CD4-positive, alpha-beta T cell treated with Interleukin-4 for 4 hours (primary cell): Measurements from ENCODE around the gene DLK1.

Experiments used
- DNase-seq: peaks from one replicate; pipeline ENCODE4 v3.0.0-alpha.2; 2020

DLK1 gene

DNA sequence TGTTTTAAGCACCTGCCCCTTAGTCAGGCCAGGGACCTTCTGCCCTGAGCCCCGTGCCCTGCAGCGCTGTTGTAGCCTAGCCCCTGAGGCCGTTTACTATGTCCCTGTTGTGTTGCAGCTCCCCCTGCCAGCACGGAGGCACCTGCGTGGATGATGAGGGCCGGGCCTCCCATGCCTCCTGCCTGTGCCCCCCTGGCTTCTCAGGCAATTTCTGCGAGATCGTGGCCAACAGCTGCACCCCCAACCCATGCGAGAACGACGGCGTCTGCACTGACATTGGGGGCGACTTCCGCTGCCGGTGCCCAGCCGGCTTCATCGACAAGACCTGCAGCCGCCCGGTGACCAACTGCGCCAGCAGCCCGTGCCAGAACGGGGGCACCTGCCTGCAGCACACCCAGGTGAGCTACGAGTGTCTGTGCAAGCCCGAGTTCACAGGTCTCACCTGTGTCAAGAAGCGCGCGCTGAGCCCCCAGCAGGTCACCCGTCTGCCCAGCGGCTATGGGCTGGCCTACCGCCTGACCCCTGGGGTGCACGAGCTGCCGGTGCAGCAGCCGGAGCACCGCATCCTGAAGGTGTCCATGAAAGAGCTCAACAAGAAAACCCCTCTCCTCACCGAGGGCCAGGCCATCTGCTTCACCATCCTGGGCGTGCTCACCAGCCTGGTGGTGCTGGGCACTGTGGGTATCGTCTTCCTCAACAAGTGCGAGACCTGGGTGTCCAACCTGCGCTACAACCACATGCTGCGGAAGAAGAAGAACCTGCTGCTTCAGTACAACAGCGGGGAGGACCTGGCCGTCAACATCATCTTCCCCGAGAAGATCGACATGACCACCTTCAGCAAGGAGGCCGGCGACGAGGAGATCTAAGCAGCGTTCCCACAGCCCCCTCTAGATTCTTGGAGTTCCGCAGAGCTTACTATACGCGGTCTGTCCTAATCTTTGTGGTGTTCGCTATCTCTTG, 7.6 kb downstream of the DLK1 start:
- DNase-seq, result no peak

DNA sequence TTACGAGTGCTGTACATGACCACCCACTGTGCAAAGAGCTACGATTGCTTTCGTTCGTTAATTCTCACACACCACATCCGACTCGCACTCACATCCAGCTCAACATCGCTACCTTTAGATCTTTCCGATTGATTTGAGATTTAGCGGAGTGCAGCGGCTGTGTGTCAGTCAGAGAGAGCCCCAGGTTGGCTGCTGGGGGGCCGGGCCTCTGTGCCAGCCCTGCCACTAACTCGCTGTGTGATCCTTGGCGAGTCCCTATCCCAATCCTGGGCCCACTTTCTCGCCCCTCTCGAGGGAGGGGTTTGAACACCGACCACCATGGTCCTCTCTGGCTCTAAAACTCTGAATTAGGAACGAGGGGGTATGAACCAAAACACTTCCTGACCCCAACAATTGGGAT, 8.6 kb downstream of the DLK1 start:
- no peak for DNase-seq

DNA sequence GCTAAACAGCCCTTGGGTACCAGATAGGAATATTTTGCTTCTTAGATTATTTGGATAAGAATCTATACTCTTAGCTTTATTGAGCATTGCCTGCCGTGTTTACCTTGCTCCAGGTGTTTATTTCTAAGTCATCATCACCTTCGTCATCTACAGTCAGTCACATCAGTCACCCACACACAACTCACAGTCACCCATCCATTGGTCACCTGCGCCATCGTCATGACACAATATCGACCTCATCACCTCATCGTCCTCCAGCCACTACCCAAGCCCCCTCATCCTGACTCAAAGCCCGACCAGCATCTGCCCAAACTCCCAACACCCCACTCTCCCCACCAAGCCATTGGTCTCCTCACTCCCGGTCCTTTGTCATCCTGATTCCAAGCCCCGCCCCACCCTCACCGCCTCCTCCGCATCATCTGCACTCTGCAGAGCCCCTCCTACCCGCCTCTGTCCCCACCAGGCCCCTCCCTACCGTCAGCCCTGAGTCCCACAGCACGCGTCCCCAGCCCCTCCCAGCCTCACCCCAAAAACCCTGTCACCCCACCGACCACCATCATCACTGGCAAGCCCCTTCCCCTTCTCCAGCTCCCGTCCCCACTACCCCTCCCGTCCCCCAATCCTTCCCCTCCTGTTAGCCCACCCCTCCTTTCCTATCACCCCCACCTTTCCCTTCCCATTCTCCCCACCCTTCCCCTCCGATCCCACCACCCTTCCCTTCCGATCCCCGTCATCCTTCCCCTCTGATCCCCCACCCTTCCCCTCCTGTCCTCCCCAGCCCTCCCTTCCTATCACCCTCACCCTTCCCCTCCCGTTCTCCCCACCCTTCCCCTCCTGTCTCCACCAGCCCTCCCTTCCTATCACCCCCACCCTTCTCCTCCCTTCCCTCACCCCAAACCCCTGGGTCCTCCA, 9.8 kb downstream of the DLK1 start:
- DNase-seq, result no peak

DNA sequence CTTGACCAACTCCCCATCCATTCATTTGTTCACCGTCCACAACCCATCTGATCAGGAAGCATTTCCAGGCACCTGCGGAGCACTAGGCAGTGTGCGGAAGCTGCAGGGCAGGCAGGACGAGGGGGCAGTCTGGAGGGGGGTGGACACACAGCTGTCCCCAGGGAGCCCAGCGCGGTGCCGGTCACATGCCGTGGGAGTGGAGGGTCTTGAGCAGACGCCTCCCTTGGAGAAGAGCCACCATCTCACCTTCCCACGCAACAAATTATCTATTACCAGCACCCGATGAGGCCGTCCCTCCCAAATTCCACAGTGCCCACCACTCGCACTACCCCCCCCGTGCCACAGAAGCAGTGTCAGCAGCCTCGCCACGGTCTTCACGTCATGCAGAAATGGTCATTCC, 10.8 kb downstream of the DLK1 start:
- no peak for DNase-seq

DNA sequence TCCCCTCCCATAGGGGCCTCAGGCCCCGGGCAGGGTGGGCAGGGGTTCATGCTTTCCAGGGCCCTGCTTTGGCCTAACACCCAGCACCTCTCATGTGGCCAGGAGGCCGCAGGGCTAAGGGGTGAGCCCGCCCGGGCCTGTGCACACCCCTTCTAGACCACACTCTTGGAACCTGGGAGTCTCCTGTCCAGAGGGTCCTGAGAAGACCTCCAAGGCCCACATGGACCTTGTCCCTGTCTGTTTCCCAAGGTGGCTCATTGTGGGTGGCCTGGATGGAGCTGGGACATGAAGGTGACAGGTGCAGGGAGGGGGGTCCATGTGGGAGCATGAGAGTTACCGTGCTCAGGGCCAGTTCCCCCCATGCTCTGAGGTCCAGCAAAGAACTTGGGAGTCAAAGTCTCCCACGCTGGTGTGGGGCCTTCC, 11.6 kb downstream of the DLK1 start:
- no peak for DNase-seq

DNA sequence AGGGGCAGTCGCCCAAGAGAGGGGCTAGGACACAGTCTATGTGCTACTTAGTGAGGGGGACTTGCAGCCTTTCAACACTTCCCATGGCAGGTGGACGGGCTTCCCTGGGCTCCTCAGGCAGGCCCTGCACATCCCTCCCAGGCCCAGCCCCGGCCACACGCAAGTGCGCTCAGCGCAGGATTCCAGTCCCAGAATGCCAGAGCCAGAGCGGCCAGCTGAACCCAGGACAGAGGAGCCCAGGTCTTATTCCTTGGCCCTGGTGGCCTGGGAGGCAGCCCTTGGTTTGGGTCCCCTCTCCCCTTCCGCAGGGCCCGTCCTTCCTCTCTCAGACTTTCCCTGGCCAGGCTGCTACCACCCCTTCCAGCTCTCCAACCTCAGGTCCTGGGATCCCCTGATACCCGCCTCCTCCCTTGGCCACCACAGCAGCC, 12.0 kb downstream of the DLK1 start:
- no peak for DNase-seq

DNA sequence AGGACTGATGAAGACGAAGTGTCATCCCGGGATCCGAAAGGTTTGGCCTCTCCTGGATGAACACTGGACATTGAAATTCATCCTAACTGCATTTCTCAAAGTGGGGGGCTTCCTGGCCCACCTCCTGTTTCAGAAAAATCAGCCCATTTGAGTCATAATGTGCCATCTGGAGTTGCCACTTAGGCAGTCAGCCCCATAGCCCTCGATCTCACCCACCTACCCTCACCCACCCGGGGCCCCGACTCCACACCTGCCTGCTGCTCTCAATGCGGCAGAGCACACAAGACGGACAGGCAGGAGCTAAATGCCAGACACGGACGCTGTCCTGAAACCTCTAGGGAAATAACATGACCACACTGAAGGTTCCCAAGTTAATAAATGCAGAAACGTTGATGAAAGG, 12.6 kb downstream of the DLK1 start:
- DNase-seq, result no peak

DNA sequence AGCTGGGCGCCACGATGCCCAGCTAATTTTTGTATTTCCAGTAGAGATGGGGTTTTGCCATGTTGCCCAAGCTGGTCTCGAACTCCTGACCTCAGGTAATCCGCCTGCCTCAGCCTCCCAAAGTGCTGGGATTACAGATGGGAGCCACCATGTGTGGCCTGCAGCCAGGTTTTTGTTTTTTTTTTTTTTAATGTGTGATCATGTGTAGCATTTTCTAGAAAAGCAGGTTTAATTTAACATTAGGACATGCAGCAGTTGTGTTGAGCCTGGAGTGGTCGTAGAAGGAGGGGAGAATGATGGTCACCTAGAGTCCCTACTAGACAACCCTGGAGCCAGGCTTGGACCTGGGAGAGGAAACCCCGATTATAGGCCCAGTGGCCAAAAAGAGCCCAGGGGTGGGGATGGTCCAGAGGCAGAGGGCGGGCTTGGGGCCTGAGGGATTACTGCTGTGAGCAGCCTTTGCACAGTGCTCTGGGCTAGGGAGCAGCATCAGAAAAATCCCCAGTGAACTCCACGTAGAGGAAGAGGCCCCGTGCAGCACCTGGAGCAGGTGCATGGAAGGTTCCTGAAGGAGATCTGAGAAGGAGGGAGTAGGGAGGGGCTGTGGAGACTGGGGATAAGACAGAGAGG, 13.6 kb downstream of the DLK1 start:
- no peak for DNase-seq

DNA sequence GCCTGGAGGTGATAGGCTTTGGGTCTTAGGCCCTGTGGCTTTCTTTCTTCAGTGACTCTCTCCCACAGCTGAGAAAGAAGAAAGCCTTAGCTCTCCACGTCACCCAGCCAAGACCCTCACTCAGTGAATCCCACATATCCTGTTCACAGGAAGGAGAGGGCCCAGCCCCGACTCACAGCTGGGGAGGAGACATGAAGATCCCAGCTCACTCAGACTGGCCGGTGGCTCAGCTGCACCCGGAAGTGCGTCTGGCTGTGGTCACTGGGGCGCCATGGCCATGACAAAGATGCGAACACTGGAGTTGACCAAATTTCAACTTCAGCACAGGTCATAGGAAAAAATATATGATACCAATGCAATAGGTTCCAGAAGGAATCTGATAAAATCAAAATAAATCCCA, 14.2 kb downstream of the DLK1 start:
- no peak for DNase-seq

DNA sequence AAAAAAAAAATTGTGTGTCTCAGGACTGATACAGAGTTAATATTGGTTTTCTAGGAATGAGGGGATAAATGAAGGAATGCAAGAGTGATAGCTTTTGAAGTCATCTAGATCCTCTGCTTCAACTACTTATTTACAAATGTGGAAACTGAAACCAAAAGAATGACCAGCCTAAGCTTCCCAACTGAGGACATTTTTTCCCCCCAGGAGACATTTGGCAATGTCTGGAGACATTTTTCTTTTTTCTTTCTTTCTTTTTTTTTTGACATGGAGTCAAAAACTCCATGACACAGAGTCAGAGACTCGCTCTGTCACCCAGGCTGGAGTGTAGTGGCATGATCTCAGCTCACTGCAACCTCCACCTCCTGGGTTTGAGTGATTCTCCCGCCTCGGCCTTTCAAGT, 15.3 kb downstream of the DLK1 start:
- DNase-seq, result no peak

DNA sequence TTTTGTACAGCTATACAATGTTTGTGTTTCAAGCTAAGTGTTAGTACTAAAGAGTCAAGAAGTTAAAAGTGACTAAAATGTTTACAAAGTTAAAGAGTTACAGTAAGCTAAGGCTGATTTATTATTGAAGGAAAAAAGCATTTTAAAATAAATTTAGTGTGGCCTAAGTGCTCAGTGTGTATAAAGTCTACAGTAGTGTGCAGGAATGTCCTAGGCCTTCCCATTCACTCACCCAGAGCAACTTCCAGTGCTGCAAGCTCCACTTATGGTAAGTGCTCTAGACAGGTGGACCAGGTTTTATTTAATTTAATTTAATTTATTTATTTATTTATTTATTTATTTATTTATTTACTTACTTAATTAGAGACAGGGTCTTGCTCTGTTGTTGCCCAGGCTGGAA, 19.6 kb downstream of the DLK1 start:
- DNase-seq, result no peak

DNA sequence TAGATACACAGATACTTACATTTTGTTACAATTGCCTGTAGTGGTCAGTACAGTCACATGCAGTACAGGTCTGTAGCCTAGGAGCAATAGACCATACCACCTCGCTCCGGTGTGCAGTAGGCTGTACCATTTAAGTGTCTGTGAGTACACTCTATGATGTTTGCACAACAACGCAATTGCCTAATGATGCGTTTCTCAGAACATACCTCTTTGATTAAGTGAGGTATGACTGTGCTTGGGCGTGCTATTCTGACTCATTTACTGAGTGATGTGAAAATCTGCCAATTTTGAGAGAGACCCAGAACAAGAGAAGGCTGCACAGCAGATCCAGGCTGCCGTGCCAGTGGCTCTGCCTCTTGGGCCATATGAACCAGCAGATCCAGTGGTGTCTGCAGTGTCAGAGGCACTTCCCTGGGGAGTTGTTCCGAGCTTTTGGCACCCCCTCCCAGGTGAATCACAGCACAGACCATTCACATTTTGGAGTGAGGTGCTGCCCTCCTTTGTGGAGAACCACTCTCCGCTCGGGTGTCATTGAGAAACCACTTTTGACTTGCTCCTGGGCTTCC, 20.4 kb downstream of the DLK1 start:
- no peak for DNase-seq

DNA sequence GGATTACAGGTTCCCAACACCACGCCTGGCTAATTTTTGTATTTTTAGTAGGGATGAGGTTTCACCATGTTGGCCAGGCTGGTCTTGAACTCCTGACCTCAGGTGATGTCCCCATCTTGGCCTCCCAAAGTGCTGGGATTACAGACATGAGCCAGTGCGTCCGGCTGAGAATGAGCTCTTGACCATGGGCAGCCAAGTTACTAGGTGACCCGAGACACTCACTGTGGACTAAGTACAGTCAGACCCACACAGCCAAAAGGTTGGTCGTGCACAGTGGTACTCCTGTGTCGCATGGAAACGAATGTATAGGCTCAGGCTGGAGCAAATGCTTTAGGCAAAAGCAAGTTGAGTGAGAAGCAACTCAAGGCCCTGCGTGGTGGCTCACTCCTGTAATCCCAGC, 21.0 kb downstream of the DLK1 start:
- no peak for DNase-seq

DNA sequence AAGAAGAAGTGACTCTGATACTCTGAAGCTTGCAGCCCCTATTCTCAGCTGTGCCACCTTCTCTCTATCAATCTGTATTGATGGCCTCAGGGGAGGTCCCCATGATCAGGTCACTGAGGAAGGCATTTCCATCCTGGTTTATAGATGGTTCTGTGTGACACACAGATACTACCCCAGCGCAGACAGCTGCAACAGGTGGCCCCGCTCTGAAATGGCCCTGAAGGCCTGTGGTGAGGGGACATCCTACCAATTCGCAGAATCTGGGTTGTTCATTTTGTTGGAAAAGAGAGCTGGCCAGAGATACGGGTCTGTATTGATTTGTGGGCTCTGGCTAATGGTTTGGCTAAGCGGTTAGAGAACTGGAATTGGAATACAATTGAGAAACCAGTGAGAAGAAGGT, 21.7 kb downstream of the DLK1 start:
- no peak for DNase-seq

DNA sequence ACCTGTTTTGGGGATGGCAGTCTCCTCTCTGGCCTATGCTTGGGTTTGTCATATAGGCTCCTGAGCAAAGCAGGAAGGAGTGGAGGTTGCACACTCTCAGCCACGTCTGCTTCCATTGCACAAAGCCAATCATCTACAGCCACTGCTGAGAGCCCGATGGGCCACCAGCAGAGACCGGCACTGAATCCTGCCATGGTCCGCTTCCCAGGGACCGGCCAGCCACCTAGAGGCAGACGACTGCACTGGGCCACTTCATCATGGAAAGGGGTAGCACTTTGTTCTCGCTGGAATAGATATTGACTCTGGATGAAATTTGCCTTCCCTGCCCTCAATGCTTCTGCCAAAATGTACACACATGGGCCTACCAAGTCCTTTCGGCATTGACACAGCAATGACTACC, 22.3 kb downstream of the DLK1 start:
- DNase-seq, result no peak

DNA sequence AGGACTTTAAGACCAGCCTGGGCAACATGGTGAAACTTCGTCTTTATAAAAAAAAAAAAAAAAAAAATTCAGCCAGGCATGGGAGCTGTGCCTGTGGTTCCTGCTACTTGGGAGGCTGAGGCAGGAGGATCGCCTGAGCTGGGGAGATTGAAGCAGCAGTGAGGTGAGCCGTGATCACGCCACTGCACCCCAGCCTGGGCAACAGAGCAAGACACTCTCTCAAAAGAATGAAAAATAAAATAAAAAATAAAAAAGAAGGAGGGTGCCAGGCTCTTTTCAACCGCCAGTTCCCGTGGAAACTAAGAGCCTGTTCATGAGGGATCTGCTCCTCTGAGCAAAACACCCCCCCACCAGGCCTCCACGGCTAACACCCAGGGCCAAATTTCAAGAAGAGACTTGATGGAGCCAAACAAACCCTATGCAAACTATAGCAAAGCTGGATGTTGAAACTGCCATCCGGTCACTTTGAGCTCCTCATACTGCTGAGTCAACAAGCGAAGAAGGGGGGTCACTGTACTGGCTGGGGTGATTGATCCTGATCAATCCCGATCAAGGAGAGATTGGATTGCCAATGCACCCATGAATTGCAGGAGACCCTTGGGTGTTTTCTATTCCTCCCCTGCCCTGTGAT, 23.4 kb downstream of the DLK1 start:
- no peak for DNase-seq

DNA sequence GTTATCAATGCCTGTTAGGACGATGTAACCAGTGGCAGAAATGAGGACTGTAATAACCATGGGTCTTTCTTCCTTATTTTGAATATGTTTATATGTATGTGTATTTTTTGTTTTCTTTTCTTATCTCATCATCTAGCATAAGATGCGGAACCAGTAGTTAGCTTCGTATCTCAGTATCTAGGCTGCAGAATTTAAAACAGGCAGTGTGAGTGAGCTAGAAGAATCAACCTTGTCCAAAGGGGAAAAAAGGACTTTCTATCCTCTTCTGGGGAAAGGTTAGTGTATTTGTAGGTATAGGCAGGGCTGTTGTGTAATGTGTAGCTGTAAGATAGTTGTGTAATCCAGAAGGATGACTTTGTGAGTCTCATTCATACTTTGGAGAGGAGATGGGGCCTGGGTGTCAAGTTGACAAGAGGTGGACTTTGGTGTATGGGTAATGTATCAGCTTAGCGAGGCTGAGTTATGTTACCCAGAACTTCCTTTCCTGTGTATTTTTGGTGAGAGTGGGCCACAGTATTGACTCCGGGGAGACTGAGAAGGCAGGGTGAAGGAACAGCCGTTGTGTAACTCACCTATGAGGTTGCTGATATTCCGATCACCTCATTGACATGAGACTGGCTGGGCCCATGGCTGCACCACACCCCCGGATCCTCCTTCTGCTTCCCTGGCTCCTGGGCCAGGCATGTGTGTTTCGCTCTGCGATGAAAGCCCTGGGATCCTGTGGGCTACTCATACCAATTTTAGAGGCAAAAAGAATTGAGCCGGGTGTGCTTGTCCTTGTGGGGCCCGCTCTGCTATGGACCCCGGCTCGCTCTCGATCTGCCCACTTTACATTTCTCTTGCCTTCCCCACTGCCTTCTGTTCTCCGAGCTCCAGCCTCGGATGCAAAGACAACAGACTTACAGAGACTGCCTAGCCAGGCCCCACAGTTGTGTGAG, 24.3 kb downstream of the DLK1 start:
- no peak for DNase-seq

DNA sequence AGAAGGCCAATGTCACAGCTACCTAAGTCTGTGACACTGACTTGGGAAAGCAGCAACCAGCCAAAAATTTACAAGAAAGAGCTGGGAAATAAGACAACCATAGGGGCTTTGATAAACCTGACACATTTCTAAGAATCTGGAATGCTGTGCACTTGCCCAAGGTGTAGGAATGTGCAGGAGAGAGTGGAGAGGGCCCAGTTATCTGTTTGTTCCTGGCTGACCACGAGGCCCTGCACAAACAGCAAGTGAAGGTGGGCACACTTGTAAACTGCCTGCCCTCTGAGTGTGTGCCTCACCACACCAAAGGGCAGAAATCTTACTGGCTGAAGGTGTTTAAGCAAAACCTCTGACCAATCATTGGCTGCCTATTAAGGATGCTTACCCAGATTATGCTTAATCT, 27.3 kb downstream of the DLK1 start:
- no peak for DNase-seq

DNA sequence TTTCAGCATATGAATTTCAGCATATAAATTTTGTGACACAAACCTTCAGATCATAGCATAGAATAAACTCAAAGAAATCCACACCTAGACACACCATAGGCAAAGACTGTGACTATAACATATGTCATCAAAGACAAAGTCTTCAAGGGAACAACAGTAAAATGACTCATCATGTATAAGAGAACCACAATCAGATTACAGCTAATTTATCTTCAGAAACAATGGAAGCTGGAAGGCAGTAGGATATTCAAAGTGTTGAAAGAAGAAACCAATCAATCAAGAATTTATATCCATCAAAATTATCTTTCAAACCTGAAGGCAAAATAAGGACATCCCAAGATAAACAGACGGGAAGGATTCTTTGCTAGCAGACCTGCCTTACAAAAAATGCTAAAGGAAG, 29.0 kb downstream of the DLK1 start:
- no peak for DNase-seq

DNA sequence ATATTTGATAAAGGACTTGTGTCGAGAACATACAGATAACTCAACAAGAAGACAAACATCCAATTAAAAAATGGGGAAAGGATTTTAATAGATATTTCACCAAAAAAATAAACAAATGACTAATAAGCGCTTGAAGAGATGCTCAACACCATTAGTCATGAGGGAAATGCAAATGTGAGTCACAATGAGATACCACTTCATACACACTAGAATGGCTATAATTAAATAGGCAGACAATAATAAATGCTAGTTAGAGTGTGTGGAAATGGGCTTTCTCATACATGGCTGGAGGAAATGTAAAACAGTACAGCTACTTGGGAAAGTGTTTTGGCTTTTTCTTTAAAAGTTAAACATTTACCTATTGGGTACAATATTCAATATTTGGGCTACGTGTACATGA, 34.8 kb downstream of the DLK1 start:
- no peak for DNase-seq

DNA sequence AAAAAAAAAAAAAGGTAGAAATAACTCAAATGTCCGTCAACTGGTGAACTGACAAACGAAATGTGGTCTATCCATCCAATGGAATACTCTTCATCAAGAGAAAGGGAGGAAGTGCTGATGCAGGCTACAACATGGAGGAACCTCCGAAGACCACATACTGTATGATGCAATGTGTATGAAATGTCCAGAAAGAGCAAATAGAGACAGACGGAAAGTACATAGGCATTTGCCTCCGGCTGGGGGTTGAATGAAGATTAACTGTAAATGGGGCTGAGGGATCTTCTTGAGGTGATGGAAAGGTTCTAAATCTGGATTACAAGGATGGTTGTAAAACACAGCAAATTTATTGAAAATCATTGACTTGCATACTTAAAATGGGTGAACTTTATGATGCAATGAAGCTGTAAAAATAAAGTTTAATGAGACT, 35.4 kb downstream of the DLK1 start:
- DNase-seq, result no peak
